ENCODE results near the gene SRPK2.
"Not testable (repeated sequence)": the region's sequence is repeated elsewhere in the genome, so short reads cannot be mapped to it uniquely, and the experiment has no call there.

Gene SRPK2

DNA sequence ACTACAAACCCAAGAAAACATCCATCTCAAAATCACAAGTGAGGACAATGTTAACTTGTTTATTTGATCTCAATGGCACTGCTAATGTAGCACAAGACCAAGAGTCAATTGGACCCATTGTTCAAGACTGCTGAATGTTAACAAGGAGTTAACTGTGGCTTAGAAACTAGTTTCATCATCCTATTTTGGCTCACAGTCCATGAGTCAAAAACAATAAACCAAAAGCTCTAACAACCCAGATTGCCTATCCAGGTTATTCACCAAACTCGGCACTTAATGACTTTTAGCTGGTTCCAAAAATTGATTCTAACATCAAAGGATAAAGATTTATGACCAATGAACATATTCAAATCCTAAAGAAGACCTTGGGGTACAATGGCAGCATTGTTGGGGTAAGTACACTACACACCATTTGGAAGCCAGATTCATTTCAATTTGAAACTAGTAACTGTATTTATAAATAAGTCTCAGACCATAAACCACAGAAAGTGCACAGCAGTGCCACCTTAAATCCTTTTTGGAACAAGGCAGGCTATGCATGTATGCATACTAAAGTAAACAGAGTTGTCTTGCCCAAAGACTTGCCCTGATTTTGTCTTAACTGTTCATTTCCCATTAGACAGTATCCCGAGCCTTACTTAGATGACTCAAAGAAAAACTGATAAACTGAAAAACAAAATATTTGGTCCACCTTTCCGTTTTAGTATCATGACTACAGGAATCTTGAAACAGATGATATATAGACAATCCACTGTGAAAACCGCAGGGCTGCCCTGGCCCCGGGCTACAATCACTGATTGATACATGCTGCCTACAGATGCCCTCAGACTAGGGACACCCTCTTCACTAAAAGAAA, 84.5 kb downstream of the SRPK2 start:
- DNase-seq (ENCODE audit: low spot score): peak; percentile 35

DNA sequence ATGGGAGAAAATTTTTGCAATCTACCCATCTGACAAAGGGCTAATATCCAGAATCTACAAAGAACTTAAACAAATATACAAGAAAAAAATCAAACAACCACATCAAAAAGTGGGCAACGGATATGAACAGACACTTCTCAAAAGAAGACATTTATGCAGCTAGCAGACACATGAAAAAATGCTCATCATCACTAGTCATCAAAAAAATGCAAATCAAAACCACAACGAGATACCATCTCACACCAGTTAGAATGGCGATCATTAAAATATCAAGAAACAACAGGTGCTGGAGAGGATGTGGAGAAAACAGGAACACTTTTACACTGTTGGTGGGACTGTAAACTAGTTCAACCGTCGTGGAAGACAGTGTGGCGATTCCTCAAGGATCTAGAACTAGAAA, 88.1 kb downstream of the SRPK2 start:
- not testable (repeated sequence) for DNase-seq (ENCODE audit: low spot score)

DNA sequence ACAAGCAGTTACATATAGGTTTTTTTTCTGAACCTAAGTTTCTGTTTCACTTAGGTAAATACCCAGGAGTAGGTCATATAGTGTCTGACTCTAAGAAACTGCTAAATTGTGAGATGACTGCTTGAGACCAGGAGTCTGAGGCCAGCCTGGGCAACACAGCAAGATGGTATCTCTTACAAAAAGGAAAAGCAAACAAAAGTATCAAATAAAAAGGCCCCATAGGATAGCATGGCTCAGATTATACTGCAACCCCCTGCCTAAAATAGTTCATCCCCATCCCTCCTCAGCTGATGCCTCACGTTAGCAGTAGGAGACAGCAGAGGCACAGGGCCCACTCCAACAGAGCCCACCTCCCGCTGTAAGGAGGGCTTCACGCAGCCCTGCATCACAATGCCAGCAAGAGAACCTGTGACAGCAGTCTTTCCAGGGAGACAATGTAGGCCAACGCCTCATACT, 90.3 kb downstream of the SRPK2 start:
- no peak for DNase-seq (ENCODE audit: low spot score)

DNA sequence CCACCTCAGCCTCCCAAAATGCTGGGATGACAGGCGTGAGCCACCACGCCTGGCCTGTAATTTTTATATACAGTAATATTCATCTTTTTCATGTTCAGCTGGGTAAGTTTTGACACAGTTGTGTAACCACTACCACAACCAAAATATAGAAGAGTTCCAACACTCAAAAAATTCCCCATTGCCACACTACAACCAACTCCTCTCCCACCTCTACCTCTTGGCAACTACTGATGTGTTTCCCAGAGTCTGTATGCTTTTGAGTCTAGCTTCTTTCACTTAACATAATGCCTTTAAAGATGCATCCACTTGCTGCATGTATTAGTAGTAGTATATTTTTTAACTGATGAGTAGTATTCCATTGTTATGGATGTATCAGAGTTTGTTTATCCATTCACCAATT, 90.7 kb downstream of the SRPK2 start:
- no peak for DNase-seq (ENCODE audit: low spot score)

GRCh38 chr7:105297309-105297708, 91.4 kb downstream of the SRPK2 start:
- DNase-seq (ENCODE audit: low spot score): no peak

- DNase-seq (ENCODE audit: low spot score): no peak
Measured at GRCh38 chr7:105296491-105296890, 92.2 kb downstream of the SRPK2 start.

DNA sequence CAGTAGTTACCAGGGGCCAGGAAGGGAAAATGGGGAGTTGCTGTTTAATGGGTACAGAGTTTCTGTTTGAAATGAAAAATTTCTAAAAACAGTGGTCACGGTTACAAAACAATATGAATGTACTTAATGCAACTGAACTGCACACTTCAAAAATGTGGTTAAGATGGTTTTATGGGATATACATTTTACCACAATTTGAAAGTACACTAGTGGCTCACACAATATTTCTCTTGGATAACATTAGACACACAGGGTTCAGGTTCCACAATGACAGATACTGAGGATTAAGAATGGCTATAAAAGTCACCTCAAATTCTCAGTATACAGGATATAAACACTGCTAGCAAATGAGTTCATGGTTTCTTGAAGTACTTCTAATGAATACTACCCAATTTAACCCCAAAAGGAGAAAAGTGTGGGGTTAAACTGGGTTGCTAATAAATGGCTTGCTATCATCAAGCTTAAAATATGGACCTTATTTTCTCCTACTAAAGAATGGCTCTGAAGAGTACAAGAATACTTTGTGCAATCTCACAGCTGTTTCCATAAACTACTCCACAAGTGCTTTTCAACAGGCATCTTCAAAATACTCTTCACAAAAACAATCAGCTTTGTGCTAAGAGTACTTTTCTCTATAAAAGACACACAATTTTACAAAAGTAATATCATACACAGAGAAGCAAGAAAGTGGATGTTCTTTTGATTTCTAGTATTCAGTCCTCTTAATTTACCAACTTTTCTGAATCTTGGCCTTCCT, 92.9 kb downstream of the SRPK2 start:
- no peak for DNase-seq (ENCODE audit: low spot score)

DNA sequence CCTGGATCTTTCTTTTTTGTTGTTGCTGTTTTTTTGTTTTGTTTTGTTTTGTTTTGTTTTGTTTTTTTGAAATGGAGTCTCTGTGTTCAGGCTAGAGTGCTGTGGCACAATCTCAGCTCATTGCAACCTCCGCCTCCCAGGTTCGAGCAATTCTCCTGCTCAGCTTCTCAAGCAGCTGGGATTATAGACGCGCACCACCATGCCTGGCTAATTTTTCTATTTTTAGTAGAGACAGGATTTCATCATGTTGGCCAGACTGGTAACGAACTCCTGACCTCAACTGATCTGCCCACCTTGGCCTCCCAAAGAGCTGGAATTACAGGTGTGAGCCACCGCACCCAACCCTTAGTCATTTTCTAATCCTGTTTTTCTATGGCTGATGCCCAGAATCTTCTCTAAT, 94.2 kb downstream of the SRPK2 start:
- DNase-seq (ENCODE audit: low spot score): not testable (repeated sequence)

- no peak for DNase-seq (ENCODE audit: low spot score)
Measured at GRCh38 chr7:105289704-105290103, 99.0 kb downstream of the SRPK2 start.

- DNase-seq (ENCODE audit: low spot score): no peak
Measured at GRCh38 chr7:105286441-105286840, 102.3 kb downstream of the SRPK2 start.

DNA sequence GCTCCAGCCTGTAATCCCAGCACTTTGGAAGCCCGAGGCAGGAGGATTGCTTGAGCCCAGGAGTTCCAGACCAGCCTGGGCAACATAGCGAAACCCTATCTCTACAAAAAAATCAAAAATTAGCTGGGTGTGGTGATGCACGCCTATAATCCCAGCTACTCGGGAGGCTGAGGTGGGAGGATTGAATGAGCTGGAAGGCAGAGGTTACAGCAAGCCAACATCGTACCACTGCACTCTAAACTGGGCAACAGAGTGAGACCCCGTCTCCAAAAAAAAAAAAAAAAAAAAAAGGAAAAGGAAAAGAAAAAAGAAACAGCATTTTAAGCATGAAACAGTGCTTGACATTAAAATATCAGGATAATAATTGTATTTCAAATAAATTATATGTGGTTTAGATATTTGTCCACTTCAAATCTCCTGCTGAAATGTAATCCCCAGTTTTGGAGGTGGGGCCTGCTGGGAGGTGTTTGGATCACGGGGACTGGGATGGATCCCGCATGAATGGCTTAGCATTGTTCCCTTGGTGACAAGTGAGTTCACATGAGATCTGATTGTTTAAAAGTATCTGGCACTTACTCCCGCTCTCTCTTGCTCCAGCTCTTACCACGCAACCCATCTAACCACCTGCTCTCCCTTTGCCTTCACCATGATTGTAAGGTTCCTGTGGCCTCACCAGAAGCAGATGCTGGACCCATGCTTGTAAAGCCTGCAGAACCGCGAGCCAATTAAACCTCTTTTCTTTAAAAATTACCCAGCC, 103.4 kb downstream of the SRPK2 start:
- no peak for DNase-seq (ENCODE audit: low spot score)

- no peak for DNase-seq (ENCODE audit: low spot score)
Measured at GRCh38 chr7:105284014-105284413, 104.7 kb downstream of the SRPK2 start.

DNA sequence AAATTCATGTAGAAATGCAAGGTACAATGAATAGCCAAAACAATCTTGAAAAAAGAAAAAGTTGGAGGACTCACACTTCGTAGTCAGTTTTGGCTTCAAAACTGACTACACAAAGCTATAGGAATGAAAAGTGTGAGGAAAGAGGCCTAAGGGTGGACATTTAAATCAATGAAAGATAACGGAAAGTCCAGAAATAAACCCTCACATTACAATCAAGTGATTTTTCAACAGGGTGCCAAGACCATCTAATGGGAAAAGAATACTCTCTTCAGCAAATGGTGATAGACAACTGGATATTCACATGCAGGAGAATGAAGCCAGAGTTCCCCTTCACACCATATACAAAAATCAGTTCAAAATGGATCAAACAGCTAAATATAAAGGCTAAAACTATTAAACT, 106.8 kb downstream of the SRPK2 start:
- no peak for DNase-seq (ENCODE audit: low spot score)

DNA sequence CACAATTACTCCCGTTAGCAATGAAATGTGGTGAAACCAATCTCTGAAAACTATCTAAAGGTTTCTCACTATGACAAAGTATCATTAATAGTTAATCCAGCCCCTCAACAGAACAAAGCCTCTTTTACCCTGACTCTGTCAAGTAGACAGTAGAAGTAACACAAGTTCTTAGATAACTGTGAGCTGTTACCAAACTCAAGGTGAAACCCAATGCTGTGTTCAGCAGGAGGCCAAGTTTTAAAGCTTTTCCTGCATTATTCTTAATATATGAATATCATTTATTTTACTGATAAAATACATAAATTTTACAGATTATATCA, 109.1 kb downstream of the SRPK2 start:
- no peak for DNase-seq (ENCODE audit: low spot score)

DNA sequence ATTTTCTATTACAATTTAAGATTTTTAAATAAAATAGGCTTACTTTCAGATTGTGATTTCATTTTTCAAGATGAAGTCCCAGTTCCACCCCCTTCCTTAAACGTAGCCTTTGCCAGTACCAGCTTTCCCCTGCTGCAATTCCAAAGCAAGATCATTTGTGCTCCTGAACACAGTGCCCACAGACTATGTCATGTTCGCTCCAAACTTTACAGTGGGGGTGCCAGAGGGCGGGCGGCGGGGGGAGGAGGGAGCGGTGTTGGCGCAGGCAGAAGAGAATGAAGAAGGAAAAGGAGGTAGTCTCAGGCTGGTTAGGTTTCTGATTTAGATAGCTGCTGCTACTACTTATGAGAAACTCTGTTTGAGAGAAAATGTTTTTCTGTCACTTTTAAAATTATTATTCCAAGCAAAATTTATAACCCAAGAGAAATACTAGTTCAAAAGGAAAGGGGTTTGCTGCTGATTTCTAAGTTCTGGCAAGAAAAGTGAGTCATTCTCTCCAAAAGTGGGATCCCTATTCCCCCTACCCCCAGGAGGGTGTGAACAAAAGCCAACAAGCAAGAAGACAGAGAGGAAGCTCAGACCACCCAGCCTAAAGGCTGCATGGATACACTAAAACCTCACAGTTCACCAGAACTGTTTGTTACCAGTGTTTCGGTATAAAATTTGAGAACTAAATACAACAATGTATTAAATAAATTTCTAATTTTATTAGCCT, 109.6 kb downstream of the SRPK2 start:
- DNase-seq (ENCODE audit: low spot score): no peak

DNA sequence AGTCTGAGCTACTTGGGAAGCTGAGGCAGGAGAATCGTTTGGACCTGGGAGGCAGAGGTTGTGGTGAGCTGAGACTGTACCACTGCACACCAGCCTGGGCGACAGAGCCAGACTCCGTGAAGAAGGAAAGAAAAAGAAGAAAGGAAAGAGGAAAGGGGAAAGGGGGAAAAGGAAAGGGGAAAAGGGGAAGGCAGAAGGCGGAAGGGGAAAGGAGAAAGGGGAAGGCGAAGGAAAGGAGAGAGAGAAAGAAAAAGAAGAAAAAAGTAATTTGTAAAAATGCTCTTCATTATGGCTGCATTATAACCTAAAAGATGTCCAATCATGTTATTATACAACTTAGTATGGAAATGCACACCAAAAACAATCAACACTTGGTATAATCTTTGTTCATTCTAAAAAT, 110.2 kb downstream of the SRPK2 start:
- no peak for DNase-seq (ENCODE audit: low spot score)

- DNase-seq (ENCODE audit: low spot score): no peak
Measured at GRCh38 chr7:105277341-105277740, 111.4 kb downstream of the SRPK2 start.

DNA sequence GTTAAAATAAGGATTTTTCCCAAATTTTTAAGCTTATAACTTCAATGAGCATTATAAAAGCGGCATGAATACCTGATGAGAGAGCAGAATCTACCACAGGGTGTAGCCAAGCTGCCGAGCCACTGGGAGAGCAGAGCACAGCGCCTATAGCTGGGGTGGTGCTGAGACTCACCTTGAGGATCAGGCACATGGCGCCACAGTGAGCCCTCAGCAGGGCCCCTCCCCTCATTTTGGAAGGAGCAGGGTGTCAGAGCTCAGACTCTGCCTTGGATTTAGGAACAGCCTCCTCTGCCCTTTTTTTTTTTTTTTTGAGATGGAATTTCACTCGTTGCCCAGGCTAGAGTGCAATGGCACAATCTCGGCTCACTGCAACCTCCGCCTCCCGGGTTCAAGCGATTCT, 118.6 kb downstream of the SRPK2 start:
- DNase-seq (ENCODE audit: low spot score): no peak

- peak; percentile 22 for DNase-seq (ENCODE audit: low spot score)
Measured at GRCh38 chr7:105269397-105269796, 119.3 kb downstream of the SRPK2 start.

GRCh38 chr7:105268511-105269392, 120.0 kb downstream of the SRPK2 start:
- DNase-seq (ENCODE audit: low spot score): peak; percentile 62

DNA sequence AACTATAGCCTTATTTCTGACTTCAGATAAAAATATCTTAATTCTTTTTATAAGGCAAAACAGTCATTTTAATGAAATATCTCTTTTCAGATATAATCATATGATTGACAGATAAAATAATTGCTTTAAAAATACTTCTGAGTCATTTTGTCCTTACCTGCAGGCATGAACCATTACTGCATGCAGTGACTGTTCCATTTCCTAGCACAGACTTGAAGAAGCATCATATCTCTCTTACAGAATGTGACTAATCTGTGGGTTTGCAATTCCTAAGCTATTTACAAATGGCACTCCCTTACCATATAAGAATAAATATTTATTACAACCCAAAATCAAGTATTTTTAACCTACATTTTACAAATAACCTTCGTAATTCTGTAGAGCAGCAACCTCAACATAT, 120.7 kb downstream of the SRPK2 start:
- peak; percentile 56 for DNase-seq (ENCODE audit: low spot score)
